Fibroblast of mammary gland (primary cell): ENCODE measurements around the gene SPEF2.

ENCODE experiments used
- DNase-seq: peaks from one replicate; pipeline ENCODE4 v3.0.0-alpha.2; 2010; ENCODE audit warnings: low read depth
- H3K4me3 ChIP-seq: 2 replicates; pipeline ENCODE4 v1.5.1; 2011; ENCODE audit warnings: low read depth, mild to moderate bottlenecking, low read length, moderate library complexity; ENCODE audit not compliant: control insufficient read depth
- TF ChIP-seq, protein P1 (sequence below): conservative IDR thresholded peaks from 2 replicates; pipeline ENCODE4 v1.5.1; 2011; ENCODE audit warnings: low read depth, low read length, inconsistent platforms; ENCODE audit not compliant: control insufficient read depth, insufficient read depth

The SPEF2 gene

DNA sequence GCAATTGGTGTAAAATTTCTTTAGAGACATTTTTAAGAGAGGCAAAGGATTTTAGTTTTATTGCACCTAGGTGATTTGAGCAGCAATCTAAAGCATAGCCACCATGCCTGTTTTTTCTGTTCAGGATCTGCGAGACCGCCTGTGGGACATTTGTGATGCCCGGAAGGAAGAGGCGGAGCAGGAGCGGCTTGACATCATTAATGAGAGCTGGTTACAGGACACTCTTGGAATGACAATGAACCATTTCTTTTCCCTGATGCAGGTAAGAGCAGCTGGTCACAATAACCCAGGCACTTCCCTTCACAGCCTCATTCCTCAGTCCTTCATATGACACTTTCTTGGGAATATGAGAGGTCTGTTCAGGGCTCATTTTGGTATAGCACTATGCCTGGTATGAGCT, 135.8 kb downstream of the SPEF2 start:
- TF ChIP-seq, protein P1, sequence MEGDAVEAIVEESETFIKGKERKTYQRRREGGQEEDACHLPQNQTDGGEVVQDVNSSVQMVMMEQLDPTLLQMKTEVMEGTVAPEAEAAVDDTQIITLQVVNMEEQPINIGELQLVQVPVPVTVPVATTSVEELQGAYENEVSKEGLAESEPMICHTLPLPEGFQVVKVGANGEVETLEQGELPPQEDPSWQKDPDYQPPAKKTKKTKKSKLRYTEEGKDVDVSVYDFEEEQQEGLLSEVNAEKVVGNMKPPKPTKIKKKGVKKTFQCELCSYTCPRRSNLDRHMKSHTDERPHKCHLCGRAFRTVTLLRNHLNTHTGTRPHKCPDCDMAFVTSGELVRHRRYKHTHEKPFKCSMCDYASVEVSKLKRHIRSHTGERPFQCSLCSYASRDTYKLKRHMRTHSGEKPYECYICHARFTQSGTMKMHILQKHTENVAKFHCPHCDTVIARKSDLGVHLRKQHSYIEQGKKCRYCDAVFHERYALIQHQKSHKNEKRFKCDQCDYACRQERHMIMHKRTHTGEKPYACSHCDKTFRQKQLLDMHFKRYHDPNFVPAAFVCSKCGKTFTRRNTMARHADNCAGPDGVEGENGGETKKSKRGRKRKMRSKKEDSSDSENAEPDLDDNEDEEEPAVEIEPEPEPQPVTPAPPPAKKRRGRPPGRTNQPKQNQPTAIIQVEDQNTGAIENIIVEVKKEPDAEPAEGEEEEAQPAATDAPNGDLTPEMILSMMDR, result no peak
- H3K4me3 ChIP-seq, result no peak overlapping the region
- DNase-seq, result no peak

DNA sequence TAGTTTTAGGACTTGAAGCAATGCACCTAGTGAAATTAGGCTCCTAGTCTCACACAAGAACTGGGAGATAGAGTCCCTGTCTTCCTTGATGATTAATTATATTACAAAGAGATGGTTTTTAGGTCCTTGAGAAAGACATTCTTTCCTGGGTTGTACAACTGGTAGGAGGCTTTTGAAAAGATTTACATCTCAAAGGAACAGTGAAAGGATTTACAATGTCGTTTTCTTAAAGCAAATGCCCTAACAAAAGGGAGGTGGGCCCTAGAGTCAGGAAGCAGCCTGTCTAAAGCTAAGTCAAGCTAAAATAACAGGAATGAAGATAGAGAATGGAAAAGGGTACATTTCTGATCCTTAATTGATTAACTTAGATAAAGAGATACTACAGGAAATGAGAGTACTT, 136.8 kb downstream of the SPEF2 start:
- no peak for DNase-seq
- no peak overlapping the region for H3K4me3 ChIP-seq
- TF ChIP-seq, protein P1, result no peak

DNA sequence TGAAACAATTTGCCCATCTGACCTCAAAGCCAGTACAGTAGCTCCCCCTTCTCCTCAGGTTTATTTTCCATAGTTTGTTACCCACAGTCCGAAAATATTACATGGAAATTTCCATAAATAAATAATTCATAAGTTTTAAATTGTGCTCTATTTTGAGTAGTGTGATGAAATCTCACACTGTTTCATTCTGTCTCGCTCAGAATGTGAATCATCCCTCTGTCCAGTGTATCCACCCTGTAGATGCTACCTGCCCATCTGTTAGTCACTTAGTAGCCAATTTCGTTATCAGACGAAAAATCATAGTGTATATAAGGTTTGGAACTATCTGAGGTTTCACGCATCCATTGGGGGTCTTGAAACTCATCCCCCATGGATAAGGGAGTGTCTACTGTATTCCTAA, 138.3 kb downstream of the SPEF2 start:
- DNase-seq, result no peak
- H3K4me3 ChIP-seq, result no peak overlapping the region
- TF ChIP-seq, protein P1, result no peak

DNA sequence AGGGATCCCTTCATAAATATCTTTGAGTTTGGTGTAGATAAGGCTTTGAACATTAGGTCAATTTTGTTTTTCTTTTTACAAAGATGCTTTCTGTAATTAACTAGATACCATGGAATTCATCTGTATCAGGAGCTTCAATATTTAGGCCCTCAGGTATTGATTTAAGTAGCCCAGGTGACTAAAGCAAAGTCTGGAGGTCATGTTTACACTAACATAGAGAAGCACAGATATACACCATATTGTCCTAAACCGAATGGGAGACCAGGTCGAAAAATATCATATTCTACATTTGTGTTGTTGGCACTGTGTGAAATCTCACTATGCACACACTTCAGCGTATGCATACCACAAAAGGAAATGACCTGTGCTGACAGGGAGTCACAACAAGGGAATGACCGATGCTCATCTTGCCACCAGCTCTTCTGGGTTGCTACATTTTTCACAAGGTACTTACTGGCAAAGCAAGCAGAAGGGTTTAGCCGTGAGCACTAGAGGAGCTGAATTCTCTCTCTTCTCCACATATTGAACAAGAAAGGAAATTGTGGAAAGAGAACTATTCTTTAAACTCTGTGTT, 140.6 kb downstream of the SPEF2 start:
- DNase-seq, result no peak
- H3K4me3 ChIP-seq, result no peak overlapping the region
- TF ChIP-seq, protein P1, result no peak

DNA sequence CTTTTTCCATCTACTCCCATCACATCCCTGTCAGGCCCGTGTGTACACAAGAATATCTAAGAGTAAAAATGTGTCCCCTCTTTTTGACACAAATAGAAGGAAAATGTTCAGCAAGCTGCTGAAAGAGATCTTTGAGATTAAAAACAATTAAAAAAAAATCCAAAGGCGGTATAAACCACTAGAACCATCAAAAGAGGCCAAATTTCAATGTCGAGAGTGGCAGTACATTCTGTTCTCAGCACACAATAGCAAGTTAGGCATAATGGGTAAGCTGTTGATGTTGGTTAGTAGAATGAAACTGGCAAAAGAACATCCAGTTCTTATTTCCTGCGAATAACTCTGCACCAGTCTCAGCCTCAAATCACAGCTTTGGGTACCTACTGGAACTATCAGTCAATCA, 143.9 kb downstream of the SPEF2 start:
- H3K4me3 ChIP-seq, result no peak overlapping the region
- DNase-seq, result no peak
- TF ChIP-seq, protein P1, result no peak

DNA sequence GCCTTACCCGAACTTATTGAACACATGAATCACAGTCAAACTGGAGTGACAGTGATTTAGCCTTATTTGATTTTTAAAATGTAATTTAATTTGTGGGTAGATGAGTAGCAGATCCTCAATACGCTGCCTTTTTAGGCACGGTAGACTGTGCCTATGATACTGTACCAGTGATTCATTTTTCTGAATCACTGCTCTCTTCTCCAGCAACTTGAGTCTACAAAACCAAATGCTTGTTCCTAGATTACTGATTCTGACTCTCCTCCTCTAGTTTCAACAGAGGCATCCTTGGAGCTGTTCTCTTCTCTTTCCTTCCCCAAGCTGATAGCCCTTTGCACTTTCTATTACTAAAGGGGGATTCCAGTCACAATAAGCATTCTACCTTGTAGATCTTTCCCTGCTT, 144.7 kb downstream of the SPEF2 start:
- TF ChIP-seq, protein P1, result no peak

DNA sequence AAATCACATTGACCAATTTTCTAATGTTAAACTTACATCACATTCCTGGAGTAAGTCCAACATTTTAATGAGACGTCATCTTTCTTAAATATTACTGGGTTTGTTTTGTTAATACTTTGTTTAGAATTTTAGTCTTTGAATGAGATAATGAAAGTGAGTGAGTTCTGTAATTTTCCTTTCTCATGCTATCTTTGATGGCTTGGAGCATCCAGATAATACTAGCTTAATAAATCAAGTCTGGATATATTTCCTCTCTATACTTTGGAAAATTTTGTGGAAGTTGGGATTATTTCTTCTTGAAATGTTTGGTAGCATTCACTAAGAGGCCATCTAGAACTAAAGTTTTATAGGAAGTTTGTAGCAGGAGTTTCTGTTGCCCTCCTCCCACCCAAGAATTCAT, 148.3 kb downstream of the SPEF2 start:
- no peak for DNase-seq

More for the DNA sequence above, 144.7 kb downstream of the SPEF2 start:
- H3K4me3 ChIP-seq, result no peak overlapping the region
- DNase-seq, result peak; percentile 16

More for the DNA sequence above, 148.3 kb downstream of the SPEF2 start:
- H3K4me3 ChIP-seq, result no peak overlapping the region
- TF ChIP-seq, protein P1, result no peak
